ENCODE measurements around the gene CTSA. TPM values are rescaled to one million over a fixed set of nuclear protein-coding genes. Genes with fewer than 3 reads are reported as not detected.

The CTSA gene
- total and polyA plus RNA-seq, 2 experiments from 2014 or later = 425 to 716 TPM

- no peaks in the 10 kb centered on the region for H3K9me3 ChIP-seq (ENCODE audit: low read depth)
- no peak overlapping the region for H3K27ac ChIP-seq
- no peaks in the 10 kb centered on the region for H4K20me1 ChIP-seq (ENCODE audit: insufficient read depth, poor library complexity, severe bottlenecking)
- no peak overlapping the region for H3K4me3 ChIP-seq
- no peak overlapping the region for H2AFZ ChIP-seq
- no peaks in the 10 kb centered on the region for H3K27me3 ChIP-seq
- no peak for DNase-seq (ENCODE audit: low spot score)
- H3K79me2 ChIP-seq = no peaks in the 10 kb centered on the region
- H3K4me2 ChIP-seq = no peak overlapping the region
- no peaks in the 10 kb centered on the region for H3K4me1 ChIP-seq (ENCODE audit: insufficient read depth)
- TF ChIP-seq EZH2phosphoT487 (IDR thresholded peaks at IDR 0.05; ENCODE audit: low read depth, severe bottlenecking, unreplicated experiment) (no peak), EZH2 (IDR thresholded peaks at IDR 0.05; ENCODE audit: borderline replicate concordance) (no peak), CTCF (IDR thresholded peaks at IDR 0.05; ENCODE audit: poor library complexity) (no peak)
- WGBS (ENCODE audit: low lambda C conversion rate, missing lambda C conversion rate) = 94% methylated on average over 13 of the region's 14 CpGs
- no peaks in the 10 kb centered on the region for H3K9me2 ChIP-seq (replicated peaks; ENCODE audit: insufficient read depth)
- H3K36me3 ChIP-seq (replicated peaks; ENCODE audit: insufficient read depth, low read depth) = no peaks in the 10 kb centered on the region
These were observed 11.1 kb downstream of the CTSA start for GRCh38 chr20:45902199-45902701.

- H3K36me3 ChIP-seq (replicated peaks; ENCODE audit: insufficient read depth, low read depth) = no peaks in the 10 kb centered on the region
- TF ChIP-seq EZH2phosphoT487 (IDR thresholded peaks at IDR 0.05; ENCODE audit: low read depth, severe bottlenecking, unreplicated experiment) (no peak), EZH2 (IDR thresholded peaks at IDR 0.05; ENCODE audit: borderline replicate concordance) (no peak), CTCF (IDR thresholded peaks at IDR 0.05; ENCODE audit: poor library complexity) (no peak)
- no peaks in the 10 kb centered on the region for H3K4me1 ChIP-seq (ENCODE audit: insufficient read depth)
- H2AFZ ChIP-seq = no peak overlapping the region
- DNase-seq (ENCODE audit: low spot score) = no peak
- H3K27me3 ChIP-seq = no peaks in the 10 kb centered on the region
- H3K9me2 ChIP-seq (replicated peaks; ENCODE audit: insufficient read depth) = no peaks in the 10 kb centered on the region
- H4K20me1 ChIP-seq (ENCODE audit: insufficient read depth, poor library complexity, severe bottlenecking) = no peaks in the 10 kb centered on the region
- 91% methylated on average over 16 of the region's 16 CpGs for WGBS (ENCODE audit: low lambda C conversion rate, missing lambda C conversion rate)
- no peaks in the 10 kb centered on the region for H3K79me2 ChIP-seq
- no peak overlapping the region for H3K4me2 ChIP-seq
- H3K9me3 ChIP-seq (ENCODE audit: low read depth) = no peaks in the 10 kb centered on the region
- H3K4me3 ChIP-seq = no peak overlapping the region
- H3K27ac ChIP-seq = no peak overlapping the region
These were observed 13.7 kb downstream of the CTSA start for GRCh38 chr20:45904583-45905504.

- Histone ChIP-seq H3K9me3 (ENCODE audit: low read depth) (no peaks in the 10 kb centered on the region), H3K4me2 (no peak overlapping the region), H3K79me2 (no peaks in the 10 kb centered on the region), H4K20me1 (ENCODE audit: insufficient read depth, poor library complexity, severe bottlenecking) (no peaks in the 10 kb centered on the region), H3K4me3 (no peak overlapping the region), H2AFZ (no peak overlapping the region), H3K4me1 (ENCODE audit: insufficient read depth) (no peaks in the 10 kb centered on the region), H3K36me3 (replicated peaks; ENCODE audit: insufficient read depth, low read depth) (no peaks in the 10 kb centered on the region), H3K27me3 (no peaks in the 10 kb centered on the region), H3K9me2 (replicated peaks; ENCODE audit: insufficient read depth) (no peaks in the 10 kb centered on the region), H3K27ac (no peak overlapping the region)
- no peak for TF ChIP-seq EZH2 (IDR thresholded peaks at IDR 0.05; ENCODE audit: borderline replicate concordance)
- no peak for TF ChIP-seq CTCF (IDR thresholded peaks at IDR 0.05; ENCODE audit: poor library complexity)
- 95% methylated on average over 8 of the region's 8 CpGs for WGBS (ENCODE audit: low lambda C conversion rate, missing lambda C conversion rate)
- no peak for DNase-seq (ENCODE audit: low spot score)
These were observed 14.5 kb downstream of the CTSA start for GRCh38 chr20:45905505-45906079.

Measured in hepatocyte (in vitro differentiated cells).